Stimulated activated CD4-positive, alpha-beta T cell treated with anti-CD3 and anti-CD28 coated beads, TNF-alpha, amount 100 ng/mL, for 48 hours (primary cell): ENCODE results near the gene SH3BP5L.
"Not testable (repeated sequence)": the region's sequence is repeated elsewhere in the genome, so short reads cannot be mapped to it uniquely, and the experiment has no call there.

Source experiments
- DNase-seq, 3 donors: peaks; one replicate each; pipeline ENCODE4 v3.0.0-alpha.2; 2020; ENCODE audit warnings: low read depth in 3 of 3

SH3BP5L gene

DNA sequence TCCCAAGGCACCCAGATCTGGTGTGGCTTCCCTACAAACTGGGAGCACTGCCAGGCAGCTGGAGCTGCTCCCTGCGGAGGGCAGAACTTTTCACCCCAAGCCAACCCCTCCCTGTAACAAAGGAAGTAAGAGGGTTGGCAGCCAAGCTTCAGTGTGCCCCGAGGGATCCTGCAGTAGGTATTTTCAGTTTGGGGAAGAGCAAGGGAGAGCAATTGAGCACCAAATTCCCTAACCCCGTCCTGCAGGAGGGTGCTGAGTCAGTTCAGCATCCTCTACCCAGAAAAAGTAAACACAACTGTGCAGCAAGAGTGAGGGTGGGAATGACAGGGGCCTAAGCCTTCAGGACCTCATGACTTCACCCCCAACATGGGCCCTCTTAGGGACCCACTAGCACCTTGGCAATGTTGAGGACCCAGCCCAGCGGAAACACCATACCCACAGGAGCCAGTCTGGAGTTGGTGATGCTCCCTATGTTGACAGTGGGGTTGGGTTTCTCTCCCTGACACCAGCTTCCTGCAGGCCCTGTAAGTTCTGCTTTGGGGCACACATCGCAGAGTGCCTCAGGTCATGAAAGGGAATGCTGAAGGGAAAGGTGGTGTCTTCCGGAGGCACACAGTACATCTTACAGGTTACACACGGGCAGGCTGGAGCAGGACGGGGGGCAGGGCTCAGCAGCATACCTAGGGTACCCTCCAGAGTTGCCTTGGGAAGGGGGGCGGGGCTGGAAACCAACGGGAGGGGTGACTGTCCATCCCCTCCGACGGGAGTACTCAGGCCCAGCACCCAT lies 14.8 kb downstream of the SH3BP5L start:
- no peak for DNase-seq

DNA sequence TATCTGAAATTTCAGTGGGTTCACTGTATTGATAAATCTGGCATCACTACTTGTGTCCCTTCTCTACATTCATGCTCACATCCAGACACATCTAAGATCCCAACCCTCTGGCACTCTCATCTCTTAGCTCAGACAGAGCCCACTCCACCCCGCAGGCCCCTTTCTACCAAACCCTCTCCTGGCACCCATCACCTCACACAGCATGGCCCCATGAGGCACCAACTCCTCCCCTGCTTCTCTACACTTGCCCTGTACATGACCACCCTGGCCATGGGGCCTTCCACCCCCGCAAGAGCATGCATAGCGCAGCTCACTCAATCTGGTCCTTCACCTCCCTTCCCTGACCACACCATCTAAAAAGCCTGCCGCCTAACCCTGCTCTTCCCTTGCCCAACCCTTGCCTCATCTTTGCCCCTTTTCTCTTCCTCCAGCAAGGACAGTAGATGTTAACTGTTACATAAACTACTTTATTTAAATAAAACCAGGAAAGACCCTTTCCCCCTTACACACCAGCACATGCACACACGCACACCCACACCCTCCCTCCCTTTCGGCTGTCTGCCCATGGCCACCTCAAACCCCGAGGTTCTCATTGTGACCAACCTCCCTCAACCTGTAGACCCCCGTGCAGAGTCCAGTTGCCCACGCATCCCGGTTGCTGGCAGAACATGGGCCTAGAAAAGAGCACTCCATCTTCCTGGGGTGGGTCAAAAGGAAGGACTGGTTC lies 15.6 kb downstream of the SH3BP5L start:
- DNase-seq: no peak

DNA sequence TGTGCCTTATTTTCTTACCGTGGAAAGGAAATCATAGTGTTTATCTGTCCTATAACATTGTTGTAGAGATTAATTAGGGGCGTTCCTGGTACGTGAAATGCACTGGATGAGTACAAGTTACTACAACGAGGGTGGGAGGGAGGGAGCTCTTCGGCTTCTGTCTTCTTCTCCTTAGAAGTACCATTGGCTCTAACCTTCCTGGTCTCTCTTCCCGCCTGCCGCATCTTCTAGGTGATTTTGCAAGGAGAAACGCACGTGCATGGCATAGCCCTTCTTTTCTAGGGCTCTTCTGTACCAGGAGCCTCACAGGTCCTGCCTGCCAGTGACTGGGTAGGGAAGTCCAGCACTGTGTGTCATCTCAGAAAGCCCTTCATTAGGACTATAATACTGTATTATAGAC lies 16.8 kb downstream of the SH3BP5L start:
- no peak for DNase-seq

DNA sequence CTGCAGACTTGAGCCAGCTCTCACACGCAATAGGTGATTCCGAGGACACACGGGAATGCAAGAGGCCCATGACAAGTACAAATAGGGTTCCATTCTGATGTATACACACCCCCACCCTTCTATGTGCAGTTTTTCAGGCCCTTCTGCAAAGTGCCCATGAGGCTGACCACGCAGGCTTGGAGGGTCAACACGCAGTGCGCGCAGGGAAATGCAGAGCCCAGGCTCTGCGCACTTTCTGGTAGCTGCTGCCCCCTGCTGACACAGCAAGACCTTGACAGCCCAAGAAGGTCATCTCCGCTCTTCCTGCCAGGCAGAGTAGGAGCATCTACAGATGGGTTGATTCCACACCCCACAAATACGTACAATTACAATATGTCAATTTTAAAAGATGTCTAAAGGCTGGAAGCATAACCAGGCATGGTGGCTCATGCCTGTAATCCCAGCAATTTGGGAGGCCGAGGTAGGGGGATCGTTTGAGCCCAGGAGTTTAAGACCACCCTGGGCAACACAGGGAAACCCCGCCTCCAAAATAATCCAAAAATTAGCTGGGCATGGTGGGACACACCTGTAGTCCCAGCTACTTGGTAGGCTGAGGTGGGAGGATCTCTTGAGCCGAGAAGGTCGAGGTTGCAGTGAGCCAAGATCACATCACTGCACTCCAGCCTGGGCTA lies 18.5 kb downstream of the SH3BP5L start:
- DNase-seq: peak in 2 of 3 donors; percentile 31 to 48

DNA sequence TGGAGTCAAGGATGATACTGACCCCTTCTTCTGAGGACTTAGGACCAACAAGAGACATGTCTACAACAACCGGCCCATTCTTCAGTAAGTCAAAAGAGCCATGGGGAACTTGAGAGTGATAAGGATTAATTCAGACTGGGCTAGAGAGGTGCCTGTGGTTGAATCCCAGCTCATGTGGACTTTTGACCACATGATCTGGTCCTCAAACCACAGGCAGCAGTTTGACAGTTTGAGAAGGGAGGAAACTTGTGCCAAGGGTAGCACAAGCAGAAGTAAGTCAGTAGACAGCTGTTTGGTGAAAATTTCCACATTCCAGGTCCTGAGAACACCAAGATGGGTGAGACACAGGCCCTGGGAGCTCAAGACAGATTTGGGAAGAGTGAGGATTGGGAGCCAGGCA lies 19.8 kb downstream of the SH3BP5L start:
- no peak for DNase-seq

DNA sequence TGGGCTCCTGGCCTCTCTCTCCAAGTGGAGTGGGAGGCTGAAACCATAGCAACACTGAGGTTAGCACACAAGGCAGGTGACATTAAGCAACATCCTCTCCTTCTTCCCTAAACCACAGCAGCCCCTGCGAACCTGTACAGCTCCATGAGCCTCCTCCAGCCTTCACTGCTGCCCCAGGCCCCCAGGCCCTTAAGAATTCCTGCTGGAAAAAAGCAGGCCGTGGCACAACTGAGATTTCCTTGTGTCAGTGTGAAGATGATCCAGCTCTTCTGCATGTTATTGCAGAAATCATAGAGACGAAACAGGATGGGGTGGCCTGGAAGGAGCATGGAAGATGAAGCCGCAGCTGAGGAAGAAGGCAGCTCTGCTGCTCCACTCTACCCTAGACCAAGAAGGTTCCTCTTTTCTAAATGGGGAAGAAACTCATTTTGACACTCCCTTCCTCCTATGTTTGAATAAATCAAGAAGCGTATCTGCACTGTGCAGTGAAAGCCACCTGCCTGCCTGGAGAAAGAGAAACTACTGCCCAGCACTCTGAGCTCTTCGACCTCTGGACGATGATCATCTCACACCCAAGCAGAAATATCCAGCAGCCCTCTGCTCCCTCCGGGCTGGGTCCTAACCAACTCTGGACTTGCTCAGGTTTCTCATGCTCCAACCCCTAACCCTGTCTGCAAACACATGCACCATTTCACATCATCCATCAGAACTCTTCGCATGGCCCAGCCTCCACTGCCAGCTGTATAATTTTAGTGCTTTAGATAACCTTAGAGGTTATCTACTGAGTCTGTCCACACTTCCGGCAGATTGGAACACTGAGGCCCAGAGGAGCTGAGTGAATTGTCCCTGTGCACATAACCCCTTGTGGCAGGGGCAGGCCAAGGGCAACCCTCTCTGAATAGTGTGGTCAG lies 20.7 kb downstream of the SH3BP5L start:
- no peak for DNase-seq

DNA sequence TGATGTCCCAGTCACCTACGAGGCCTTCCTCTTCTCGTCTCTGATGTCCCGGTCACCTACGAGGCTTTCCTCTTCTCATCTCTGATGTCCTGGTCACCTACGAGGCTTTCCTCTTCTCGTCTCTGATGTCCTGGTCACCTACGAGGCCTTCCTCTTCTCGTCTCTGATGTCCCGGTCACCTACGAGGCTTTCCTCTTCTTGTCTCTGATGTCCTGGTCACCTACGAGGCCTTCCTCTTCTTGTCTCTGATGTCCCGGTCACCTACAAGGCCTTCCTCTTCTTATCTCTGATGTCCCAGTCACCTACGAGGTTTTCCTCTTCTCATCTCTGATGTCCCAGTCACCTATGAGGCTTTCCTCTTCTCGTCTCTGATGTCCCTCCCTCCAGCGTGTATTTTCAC lies 22.2 kb downstream of the SH3BP5L start:
- not testable (repeated sequence) for DNase-seq

DNA sequence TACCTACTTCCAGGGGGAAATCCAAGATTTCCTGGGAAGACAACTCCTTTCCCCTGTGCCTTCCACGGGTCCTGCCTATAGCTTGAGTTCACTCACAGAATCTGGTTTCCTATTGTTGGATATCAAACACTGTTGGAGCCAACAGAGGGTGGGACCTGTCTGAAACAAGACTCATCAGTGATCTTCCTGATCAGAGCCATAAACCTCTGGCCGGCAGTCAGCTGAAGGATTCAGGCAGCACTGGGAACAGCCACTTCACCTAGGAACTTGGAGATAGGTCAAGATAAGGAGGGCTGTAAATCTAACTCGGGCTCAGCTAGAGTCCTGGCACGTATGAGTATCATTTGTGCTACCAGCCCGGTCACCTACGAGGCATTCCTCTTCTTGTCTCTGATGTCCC lies 23.3 kb downstream of the SH3BP5L start:
- no peak for DNase-seq

DNA sequence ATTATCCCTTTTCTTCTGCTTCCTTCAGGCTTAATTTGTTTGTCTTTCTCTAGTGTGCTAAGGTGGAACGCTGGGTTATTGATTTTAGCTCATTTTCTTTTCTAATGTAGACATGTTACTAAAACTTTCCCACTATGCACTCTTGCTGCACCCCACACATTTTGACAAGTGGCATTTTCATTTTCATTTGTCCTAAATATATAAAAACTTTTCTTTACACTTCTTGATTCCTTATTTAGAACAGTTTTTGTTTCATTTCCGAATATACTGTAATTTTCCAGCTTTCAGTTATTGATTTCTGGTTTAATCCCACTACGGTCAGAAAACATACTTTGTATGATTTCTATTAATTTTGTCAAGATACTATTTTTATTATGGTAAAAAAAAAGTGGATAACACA lies 25.3 kb downstream of the SH3BP5L start:
- no peak for DNase-seq

DNA sequence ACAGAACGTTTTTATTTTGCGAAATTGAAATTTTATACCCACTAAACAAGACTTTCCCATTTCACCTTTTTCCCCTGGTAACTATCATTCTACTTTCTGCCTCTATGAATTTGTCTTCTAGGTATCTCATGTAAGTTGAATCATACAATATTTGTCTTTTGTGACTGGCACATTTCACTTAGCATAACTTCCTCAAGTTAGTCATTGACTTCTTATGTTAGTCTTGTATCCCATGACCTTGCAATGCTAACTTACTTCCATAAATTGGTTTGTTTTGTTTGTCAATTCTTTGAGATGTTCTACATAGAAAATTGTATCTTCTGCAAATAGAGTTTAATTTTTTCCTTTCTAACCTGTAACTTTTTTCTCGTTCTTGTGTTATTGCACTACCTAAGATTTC lies 26.9 kb downstream of the SH3BP5L start:
- no peak for DNase-seq

DNA sequence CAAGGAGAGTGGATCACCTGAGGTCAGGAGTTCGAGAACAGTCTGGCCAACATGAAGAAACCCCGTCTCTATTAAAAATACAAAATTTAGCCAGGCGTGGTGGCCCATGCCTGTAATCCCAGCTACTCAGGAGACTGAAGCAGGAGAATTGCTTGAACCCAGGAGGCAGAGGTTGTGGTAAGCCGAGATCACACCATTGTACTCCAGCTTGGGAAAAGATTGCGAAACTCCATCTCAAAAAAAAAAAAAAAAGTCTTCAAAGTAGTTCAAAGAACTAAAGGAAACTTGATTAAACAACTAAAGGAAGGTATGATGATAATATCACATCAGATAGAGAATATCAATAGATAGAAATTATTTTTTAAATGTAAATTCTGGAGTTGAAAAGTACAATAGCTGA lies 31.1 kb downstream of the SH3BP5L start:
- DNase-seq: not testable (repeated sequence)

DNA sequence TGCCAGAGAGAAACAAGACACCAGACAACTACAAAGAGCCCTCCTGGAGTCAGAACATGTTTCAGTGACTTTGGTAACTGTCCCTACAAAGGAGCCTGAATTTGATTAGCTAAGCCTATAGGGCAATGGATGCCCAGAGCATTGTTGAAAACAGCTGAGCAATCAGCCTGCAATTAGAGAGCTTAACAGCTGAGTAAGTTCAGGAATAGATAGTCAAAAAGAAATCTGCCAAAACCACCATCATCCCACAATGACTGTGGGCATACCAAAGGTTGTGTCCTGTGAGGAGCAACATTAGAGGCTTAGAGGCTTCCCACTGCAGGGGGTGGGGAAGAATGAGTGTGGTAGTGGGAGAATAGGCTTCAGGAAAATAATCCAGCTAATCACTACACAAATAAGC lies 32.1 kb downstream of the SH3BP5L start:
- no peak for DNase-seq

DNA sequence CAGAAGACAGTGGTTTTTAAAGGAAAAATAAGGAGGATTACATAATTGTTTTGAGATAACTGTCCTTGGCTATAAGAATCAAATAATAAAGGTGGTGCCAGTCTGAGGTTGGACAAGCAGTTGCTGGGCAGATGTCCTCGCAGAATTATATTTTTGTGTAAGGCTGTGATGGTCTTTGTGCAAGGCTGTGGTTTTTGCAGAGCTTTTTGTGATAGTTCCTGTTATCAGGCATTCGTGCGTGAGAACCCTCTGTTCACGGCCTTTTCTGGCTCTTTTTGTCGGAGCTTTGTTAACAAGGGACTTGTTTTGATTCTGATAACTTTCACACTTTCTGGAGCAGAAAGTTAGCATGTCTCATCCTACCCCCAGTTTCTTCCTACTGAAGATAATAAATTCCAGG lies 33.4 kb downstream of the SH3BP5L start:
- DNase-seq: no peak

DNA sequence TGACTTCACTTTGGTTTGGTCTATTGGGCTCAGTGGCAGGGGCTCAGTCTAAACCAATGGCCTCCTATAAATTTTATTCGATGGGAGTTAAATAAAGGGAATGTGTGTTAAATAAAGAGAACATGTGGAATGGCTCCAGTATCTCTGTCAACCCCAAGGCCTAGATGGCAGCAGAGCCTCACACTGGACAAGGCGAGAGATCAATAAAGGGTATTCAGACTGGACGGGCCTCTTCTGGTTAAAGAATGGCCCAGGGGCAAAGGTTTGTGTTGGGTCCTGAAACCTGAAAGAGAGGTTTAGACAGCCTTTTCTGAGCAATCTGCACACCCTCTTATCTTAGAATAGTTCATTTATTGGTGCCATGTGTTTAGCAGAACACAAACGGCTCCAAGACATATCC lies 34.7 kb downstream of the SH3BP5L start:
- DNase-seq: no peak

DNA sequence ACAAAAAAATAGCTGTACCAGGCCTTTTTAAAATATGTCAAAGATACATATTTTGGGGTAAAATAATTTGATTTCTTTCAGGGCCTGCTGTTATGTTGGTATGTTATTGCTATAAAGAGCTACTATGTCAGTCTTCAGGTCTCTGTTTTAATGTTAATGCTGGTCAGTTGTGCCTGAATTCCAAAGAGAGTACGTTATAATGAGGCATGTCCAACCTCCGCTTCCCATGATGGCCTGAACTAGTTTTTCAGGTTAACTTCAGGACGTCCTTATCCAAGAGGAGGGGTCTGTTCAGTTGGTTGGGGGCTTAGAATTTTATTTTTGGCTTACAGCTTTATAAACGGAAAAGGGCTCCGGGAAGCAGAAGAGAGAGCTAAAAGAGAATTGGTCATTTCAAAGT lies 35.3 kb downstream of the SH3BP5L start:
- no peak for DNase-seq

DNA sequence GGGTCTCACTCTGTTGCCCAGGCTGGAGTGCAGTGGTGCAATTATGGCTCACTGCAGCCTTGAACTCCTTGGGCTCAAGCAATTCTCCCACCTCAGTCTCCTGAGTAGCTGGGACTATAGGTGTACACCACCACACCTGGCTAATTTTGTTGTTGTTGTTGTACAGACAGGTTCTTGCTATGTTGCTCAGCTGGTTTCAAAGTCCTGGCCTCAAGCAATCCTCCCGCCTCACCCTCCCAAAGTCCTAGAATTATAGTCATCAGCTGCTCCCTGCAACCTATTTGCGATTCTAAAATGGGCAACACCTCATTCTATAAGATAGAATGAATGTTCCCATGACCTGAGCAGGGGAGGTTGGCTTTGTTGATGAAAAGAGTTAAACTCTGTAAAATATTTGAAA lies 36.4 kb downstream of the SH3BP5L start:
- DNase-seq: not testable (repeated sequence)

DNA sequence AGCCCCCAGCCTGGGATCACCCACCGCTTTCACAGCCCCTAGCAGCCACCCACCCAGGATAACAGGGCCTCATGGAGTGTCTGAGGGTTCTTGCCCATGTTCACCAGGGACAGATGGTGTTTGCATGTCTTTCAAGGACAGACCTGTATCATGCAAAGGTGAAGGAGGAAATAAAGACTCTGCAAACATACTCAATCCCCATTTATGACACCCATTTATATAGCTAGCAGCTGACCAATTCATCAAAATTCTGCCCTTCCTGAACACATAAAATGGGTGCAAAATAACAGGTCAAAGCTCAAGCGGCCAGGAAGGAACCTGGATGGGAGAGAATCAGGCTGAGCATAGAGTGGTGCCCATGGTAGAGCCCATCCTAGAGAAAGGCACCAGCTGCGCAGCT lies 37.4 kb downstream of the SH3BP5L start:
- DNase-seq: no peak

DNA sequence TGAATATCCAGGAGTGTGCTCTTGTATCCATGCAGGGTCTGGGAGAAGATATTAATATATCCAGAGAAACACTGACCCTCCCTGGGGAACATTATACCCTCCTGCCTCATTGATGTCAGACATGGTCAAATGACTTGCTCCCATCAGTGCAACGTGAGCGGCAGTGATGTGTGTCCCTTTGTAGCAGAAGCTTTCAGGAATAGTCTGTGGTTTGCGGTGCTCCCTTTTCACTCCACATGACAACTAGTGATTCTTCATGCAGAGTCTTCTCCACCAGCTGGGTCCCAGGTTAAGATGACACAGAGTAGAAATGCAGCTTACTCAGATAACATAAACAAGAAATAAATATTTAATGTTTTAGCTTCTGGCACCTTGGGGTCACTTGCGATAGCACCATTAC lies 38.3 kb downstream of the SH3BP5L start:
- no peak for DNase-seq

DNA sequence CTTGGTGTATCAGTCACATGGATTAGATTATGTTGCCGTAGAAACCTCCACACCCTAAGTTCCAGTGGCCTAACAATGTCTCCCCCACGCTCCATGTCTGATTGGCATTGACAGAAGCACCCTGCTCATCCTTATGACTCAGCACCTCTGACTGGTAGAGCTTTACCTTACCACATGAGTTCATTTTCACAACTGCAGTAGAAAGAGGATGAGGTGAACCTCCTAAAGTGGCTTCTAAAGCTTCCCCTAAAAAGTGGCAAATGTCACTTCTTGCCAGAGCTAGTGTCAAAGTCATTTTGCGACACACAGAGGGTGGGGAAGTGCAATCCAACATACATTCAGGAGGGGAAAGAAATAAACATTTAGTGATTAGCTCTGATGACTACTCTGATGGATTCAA lies 39.6 kb downstream of the SH3BP5L start:
- no peak for DNase-seq

DNA sequence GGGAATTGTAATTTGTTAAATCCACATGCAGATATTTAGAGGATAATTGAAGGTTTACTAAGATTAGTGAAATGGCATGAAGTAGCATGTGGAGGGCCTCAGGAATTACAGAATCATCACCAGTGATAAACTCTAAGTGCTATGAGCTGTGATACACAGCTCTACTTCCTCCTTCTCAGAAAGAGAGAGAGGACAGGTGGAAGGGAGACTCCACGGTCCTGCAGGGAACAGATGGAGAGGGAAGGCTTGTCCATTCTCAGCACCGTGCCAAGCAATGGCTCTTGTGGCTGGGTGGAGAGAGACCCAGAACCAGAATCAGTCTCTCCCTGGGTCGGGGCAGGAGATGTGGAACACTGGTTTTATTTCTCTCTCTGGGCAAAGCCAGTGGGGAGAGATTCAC lies 42.3 kb downstream of the SH3BP5L start:
- no peak for DNase-seq

DNA sequence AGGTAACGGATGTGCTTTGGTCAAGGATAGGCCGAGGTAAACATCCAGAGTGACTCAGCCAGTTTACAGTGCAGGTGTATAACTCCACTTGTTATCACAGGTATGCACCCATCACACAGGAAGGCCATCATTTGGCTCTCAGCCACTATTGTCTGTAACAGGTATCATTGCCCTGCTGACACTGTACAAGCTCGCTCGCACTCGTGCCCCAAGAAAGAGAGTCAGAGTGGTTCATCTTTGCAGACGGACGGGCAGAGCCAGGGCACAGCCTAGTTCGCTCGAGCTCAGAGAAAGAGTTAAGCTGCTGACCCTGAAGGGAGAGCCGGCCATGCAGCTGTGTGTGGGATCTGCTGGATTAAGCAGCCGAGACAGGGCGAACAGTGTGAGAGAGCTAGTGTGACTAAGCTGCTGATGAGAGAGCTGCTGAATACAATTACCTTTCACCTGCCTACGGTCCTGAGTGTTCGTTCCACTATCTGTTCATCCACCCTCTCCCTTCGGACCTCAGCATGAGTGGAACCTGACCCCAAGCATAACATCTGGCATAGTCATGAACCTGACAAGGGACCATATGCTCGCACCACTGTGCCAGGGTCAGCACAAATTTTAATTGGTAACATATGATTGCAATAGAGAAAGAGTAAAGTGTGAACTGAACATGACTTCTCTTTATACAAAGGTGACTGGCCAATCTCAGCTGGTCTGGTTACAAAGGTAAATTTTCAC lies 43.1 kb downstream of the SH3BP5L start:
- DNase-seq: no peak
